SK-N-SH (cell line): ENCODE measurements around the gene CPEB1. TPM values are rescaled to one million over a fixed set of nuclear protein-coding genes. Genes with fewer than 3 reads are reported as not detected.

Experiments
- CTCF ChIA-PET: fragments of 300-600, 350-600 bp; formaldehyde crosslinking; extraction: SDS; loops from one replicate; lab custom pipeline; 2021; lab: Yijun Ruan, JAX
- POLR2A ChIA-PET: fragments of 350-600 bp; sonication (Branson Sonifier 250); formaldehyde crosslinking; extraction: SDS; loops from one replicate; lab custom pipeline; 2020; ENCODE audit warnings: antibody characterized with exemption, inconsistent platforms; lab: Yijun Ruan, JAX
- DNase-seq: peaks from one replicate; pipeline ENCODE4 v3.0.0; 2012
- H2AFZ ChIP-seq: fragments of 200-600 bp; sonication (generic); 2 replicates; pipeline ENCODE4 v1.8.1; 2016; ENCODE audit warnings: antibody characterized with exemption, mild to moderate bottlenecking, low read depth
- H3F3A ChIP-seq: fragments of 200-600 bp; sonication (generic); replicated peaks from 2 replicates; pipeline ENCODE3; 2016; ENCODE audit warnings: antibody characterized with exemption, mild to moderate bottlenecking; ENCODE audit not compliant: insufficient read depth
- H3K27ac ChIP-seq, 2 experiments: fragments of 200-500 bp in 1 of 2; fragments of 200-600 bp in 1 of 2; sonication (Bioruptor generic) in 1 of 2; sonication (generic), shearing (Covaris generic) in 1 of 2; 2 replicates each; pipeline versions ENCODE4 v1.5.1 to v1.6.1; 2014 to 2016; ENCODE audit warnings: low read depth in 2 of 2, inconsistent platforms in 1 of 2, low read length in 1 of 2, mild to moderate bottlenecking in 1 of 2, mixed read lengths in 1 of 2
- H3K27me3 ChIP-seq: fragments of 200-600 bp; sonication (generic), shearing (Covaris generic); 2 replicates; pipeline ENCODE4 v1.6.1; 2016; ENCODE audit warnings: mixed run types; ENCODE audit not compliant: insufficient read depth
- H3K36me3 ChIP-seq, 2 experiments: fragments of 200-500 bp in 1 of 2; fragments of 200-600 bp in 1 of 2; sonication (Bioruptor generic) in 1 of 2; sonication (generic) in 1 of 2; replicated peaks in 1 of 2; 2 replicates each; pipeline versions ENCODE3 to v1.5.1; 2014 to 2016; ENCODE audit warnings: low read length in 1 of 2, mild to moderate bottlenecking in 1 of 2; ENCODE audit not compliant: insufficient read depth in 2 of 2, control insufficient read depth in 1 of 2
- H3K4me1 ChIP-seq, 2 experiments: fragments of 200-500 bp in 1 of 2; fragments of 200-600 bp in 1 of 2; sonication (Bioruptor generic) in 1 of 2; sonication (generic), shearing (Covaris generic) in 1 of 2; 2 replicates each; pipeline versions ENCODE4 v1.5.1 to v1.6.1; 2014 to 2016; ENCODE audit warnings: low read depth in 1 of 2, low read length in 1 of 2, mixed run types in 1 of 2; ENCODE audit not compliant: insufficient read depth in 2 of 2, control insufficient read depth in 1 of 2
- H3K4me2 ChIP-seq: fragments of 200-600 bp; sonication (generic), shearing (Covaris generic); 2 replicates; pipeline ENCODE4 v1.6.1; 2017; ENCODE audit warnings: mixed run types
- H3K4me3 ChIP-seq, 2 experiments: fragments of 200-500 bp in 1 of 2; fragments of 200-600 bp in 1 of 2; sonication (Bioruptor generic) in 1 of 2; sonication (generic), shearing (Covaris generic) in 1 of 2; 2 replicates each; pipeline versions ENCODE4 v1.5.1 to v1.8.1; 2014 to 2016; ENCODE audit warnings: low read depth in 2 of 2, inconsistent platforms in 1 of 2, low read length in 1 of 2, mild to moderate bottlenecking in 1 of 2, mixed read lengths in 1 of 2, moderate library complexity in 1 of 2
- H3K79me2 ChIP-seq: fragments of 200-600 bp; sonication (generic); 2 replicates; pipeline ENCODE4 v1.8.1; 2017; ENCODE audit warnings: mild to moderate bottlenecking; ENCODE audit not compliant: insufficient read depth
- H3K9ac ChIP-seq: fragments of 200-600 bp; sonication (generic); 2 replicates; pipeline ENCODE4 v1.6.1; 2017; ENCODE audit warnings: mixed run types
- H3K9me2 ChIP-seq: fragments of 200-600 bp; sonication (generic); 2 replicates; pipeline ENCODE4 v1.6.1; 2017; ENCODE audit warnings: mixed run types
- H3K9me3 ChIP-seq: fragments of 200-600 bp; sonication (generic); 2 replicates; pipeline ENCODE4 v1.6.1; 2017; ENCODE audit warnings: mixed run types, mild to moderate bottlenecking, moderate library complexity
- H4K20me1 ChIP-seq: fragments of 200-600 bp; sonication (generic); 2 replicates; pipeline ENCODE4 v1.6.1; 2017; ENCODE audit warnings: mild to moderate bottlenecking, mixed run types; ENCODE audit not compliant: insufficient read depth
- ELF1 ChIP-seq: IDR thresholded peaks from 2 replicates; pipeline ENCODE4 v1.4.0; 2012
- EP300 ChIP-seq, 2 experiments: IDR thresholded peaks; 2 replicates each; pipeline versions ENCODE4 v1.4.0 to v1.6.1; 2012; ENCODE audit warnings: borderline replicate concordance in 1 of 2, low read depth in 1 of 2, low read length in 1 of 2
- EZH2phosphoT487 ChIP-seq: fragments of 200-600 bp; sonication (generic); IDR thresholded peaks from 2 replicates; pipeline ENCODE4 v1.6.1; 2017; ENCODE audit warnings: low read depth, mixed run types, mild to moderate bottlenecking, antibody characterized with exemption, moderate library complexity, borderline replicate concordance
- FOSL2 ChIP-seq: IDR thresholded peaks from 2 replicates; pipeline ENCODE4 v1.4.0; 2012; ENCODE audit warnings: low read depth, mild to moderate bottlenecking, moderate library complexity, borderline replicate concordance
- FOXJ3 ChIP-seq: sonication (generic); formaldehyde crosslinking; IDR thresholded peaks from 2 replicates; pipeline ENCODE4 v1.5.1; 2020; ENCODE audit warnings: mild to moderate bottlenecking, missing genetic modification reagents
- GATA2 ChIP-seq: sonication (generic); formaldehyde crosslinking; IDR thresholded peaks from 2 replicates; pipeline ENCODE4 v1.5.0; 2020; ENCODE audit warnings: mild to moderate bottlenecking, missing genetic modification reagents
- IRF3 ChIP-seq: fragments of 150-350 bp; IDR thresholded peaks from 2 replicates; pipeline ENCODE4 v1.6.1; 2016; ENCODE audit warnings: mild to moderate bottlenecking, low read depth, low read length
- MEF2A ChIP-seq: IDR thresholded peaks from 2 replicates; pipeline ENCODE4 v1.4.0; 2012; ENCODE audit warnings: low read depth, borderline replicate concordance
- MXI1 ChIP-seq: IDR thresholded peaks from 2 replicates; pipeline ENCODE4 v1.6.1; 2012; ENCODE audit warnings: mild to moderate bottlenecking, low read depth, low read length, improper control_type of control experiment
- NRF1 ChIP-seq: IDR thresholded peaks from 2 replicates; pipeline ENCODE4 v1.6.1; 2012; ENCODE audit warnings: low read depth, mild to moderate bottlenecking, low read length
- POLR2AphosphoS5 ChIP-seq: IDR thresholded peaks from 2 replicates; pipeline ENCODE4 v1.6.1; 2012; ENCODE audit warnings: low read depth, low read length
- RAD21 ChIP-seq: IDR thresholded peaks from 2 replicates; pipeline ENCODE4 v1.6.1; 2012; ENCODE audit warnings: mild to moderate bottlenecking, low read length
- RFX5 ChIP-seq: IDR thresholded peaks from 2 replicates; pipeline ENCODE4 v1.6.1; 2012; ENCODE audit warnings: mild to moderate bottlenecking, improper control_type of control experiment, low read length
- RXRA ChIP-seq: IDR thresholded peaks from 2 replicates; pipeline ENCODE4 v1.4.0; 2012; ENCODE audit warnings: low read depth, mild to moderate bottlenecking, borderline replicate concordance
- SMC3 ChIP-seq: IDR thresholded peaks from 2 replicates; pipeline ENCODE4 v1.6.1; 2012; ENCODE audit warnings: low read depth, low read length, improper control_type of control experiment
- TCF12 ChIP-seq: IDR thresholded peaks from 2 replicates; pipeline ENCODE4 v1.4.0; 2012
- TEAD4 ChIP-seq: IDR thresholded peaks from 2 replicates; pipeline ENCODE4 v1.4.0; 2012; ENCODE audit warnings: mild to moderate bottlenecking, borderline replicate concordance; ENCODE audit not compliant: insufficient read depth
- USF2 ChIP-seq: fragments of 150-350 bp; IDR thresholded peaks from 2 replicates; pipeline ENCODE4 v1.6.1; 2017; ENCODE audit warnings: antibody characterized with exemption, low read length, low read depth, borderline replicate concordance
- YY1 ChIP-seq: IDR thresholded peaks from 2 replicates; pipeline ENCODE4 v1.4.0; 2012; ENCODE audit warnings: low read depth, mild to moderate bottlenecking
- WGBS: methylation state at CpG from one replicate; pipeline ENCODE4 v1.1.6; 2017; ENCODE audit warnings: low lambda C conversion rate; 5-methylcytosine and 5-hydroxymethylcytosine counted together
- polyA plus RNA-seq, 3 experiments: library from polyadenylated mRNA; depleted of rRNA; stranded (reverse); fragments of >200 nt; gene quantifications; 2 replicates each; pipeline ENCODE4 v1.2.3, GENCODE V29; 2012

Gene CPEB1
- polyA plus RNA-seq, 1 of the 3 experiments (the other 2 are of a cell fraction) = 2.6 TPM

GRCh38 chr15:82679626-82680199 is 32.5 kb upstream of the CPEB1 start:
- Histone ChIP-seq H3K4me1 (no peaks in the 10 kb centered on the region), H3K36me3 (no peaks in the 10 kb centered on the region), H3K4me2 (no peak overlapping the region), H3K4me3 (no peak overlapping the region), H3K9ac (no peak overlapping the region), H3K27ac (no peak overlapping the region), H2AFZ (no peak overlapping the region), H3K9me2 (no peaks in the 10 kb centered on the region), H3K9me3 (no peaks in the 10 kb centered on the region), H3K79me2 (no peaks in the 10 kb centered on the region), H3F3A (no peaks in the 10 kb centered on the region), H4K20me1 (no peaks in the 10 kb centered on the region), H3K27me3 (no peaks in the 10 kb centered on the region)
- TF ChIP-seq RAD21 = no peak
- no peak for TF ChIP-seq NRF1
- no peak for TF ChIP-seq IRF3
- no peak for TF ChIP-seq POLR2AphosphoS5
- no peak for TF ChIP-seq RXRA
- no peak for TF ChIP-seq MEF2A
- TF ChIP-seq GATA2 = no peak
- TF ChIP-seq SMC3 = no peak
- no peak for TF ChIP-seq TEAD4
- TF ChIP-seq ELF1 = no peak
- no peak for TF ChIP-seq RFX5
- no peak for TF ChIP-seq MXI1
- no peak for TF ChIP-seq FOSL2
- no peak for TF ChIP-seq FOXJ3
- TF ChIP-seq EP300 (IDR thresholded peaks at IDR 0.05; ENCODE audit: borderline replicate concordance in 1 of 2, low read depth in 1 of 2, low read length in 1 of 2) = no peak
- TF ChIP-seq TCF12 = no peak
- no peak for TF ChIP-seq USF2
- no peak for TF ChIP-seq EZH2phosphoT487
- no peak for TF ChIP-seq YY1
- no peak for DNase-seq
- ChIA-PET CTCF (interaction anchor here (1.0 kb wide), 1 partner anchor 176 kb away, joined by 3 read pairs; no protein-coding TSS in a partner anchor), POLR2A (interaction anchor here (1.6 kb wide), 1 partner anchor 16 kb away, joined by 4 read pairs; no protein-coding TSS in a partner anchor)
- 67% methylated on average over 17 of the region's 19 CpGs for WGBS
